HG03103 (cell line): ENCODE results near the gene SYNGR4.

ENCODE experiments used
- ATAC-seq: cut with Tn5 transposase; IDR thresholded peaks from one replicate; pipeline ENCODE4 v1.9.1; 2021; ENCODE audit warnings: low read depth; ENCODE audit not compliant: unreplicated experiment

SYNGR4 gene

GRCh38 chr19:48424694-48425219 is 60.6 kb downstream of the SYNGR4 start:
- ATAC-seq, result no peak
